GM12891 (cell line): ENCODE measurements around the gene ELL.

ENCODE experiments used
- POLR2A ChIP-seq: IDR thresholded peaks from 2 replicates; pipeline ENCODE4 v1.6.1; 2011; ENCODE audit warnings: low read depth, low read length, control low read depth
- POLR2AphosphoS5 ChIP-seq: IDR thresholded peaks from 2 replicates; pipeline ENCODE4 v1.6.1; 2011; ENCODE audit warnings: low read depth, low read length, control low read depth
- TAF1 ChIP-seq: IDR thresholded peaks from 2 replicates; pipeline ENCODE4 v1.6.1; 2011; ENCODE audit warnings: low read depth, low read length, control low read depth

DNA sequence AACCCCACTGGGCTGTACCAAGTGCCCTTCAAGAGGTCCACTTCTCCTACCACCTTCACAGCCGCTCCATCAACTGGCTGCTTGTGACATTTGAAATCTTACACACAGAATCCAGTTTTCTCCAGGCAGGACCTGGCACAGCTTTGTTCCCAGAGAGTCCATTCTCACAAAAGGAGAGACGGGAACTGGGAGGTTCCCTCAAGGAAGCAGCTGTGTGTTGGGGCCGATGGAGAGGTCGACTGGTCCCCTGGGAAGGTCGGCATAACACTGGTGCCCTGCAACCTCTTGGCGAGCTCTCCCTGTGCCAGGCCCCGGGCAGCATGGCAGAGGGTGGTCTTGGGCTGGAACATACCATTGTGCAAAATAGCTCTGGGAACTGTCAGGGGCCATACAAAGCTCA lies 21.5 kb downstream of the ELL start:
- TF ChIP-seq POLR2A = no peak
- TF ChIP-seq TAF1 = no peak
- no peak for TF ChIP-seq POLR2AphosphoS5
